ENCODE data around the gene LTC4S.

The LTC4S gene

GRCh38 chr5:179815491-179816249 is 21.9 kb downstream of the LTC4S start:
- in situ Hi-C loops (cut with HindIII; ENCODE audit: low pct_ligation_motif_present, low sequenced_read_pairs) = no loop called here
- TF ChIP-seq CTCF (IDR thresholded peaks at IDR 0.05; ENCODE audit: low read depth, low read length, missing control alignments) = no peak
- Histone ChIP-seq H3K27me3 (replicated peaks) (no peaks in the 10 kb centered on the region), H3K36me3 (replicated peaks) (peaks cover 6% of the 10 kb centered on the region), H3K4me3 (ENCODE audit: low read depth, low read length) (no peak overlapping the region), H3K27ac (no peak overlapping the region)
- DNase-seq = no peak

- TF ChIP-seq CTCF (IDR thresholded peaks at IDR 0.05; ENCODE audit: low read depth, low read length, missing control alignments) = no peak
- H3K27ac ChIP-seq = no peak overlapping the region
- peaks cover 5% of the 10 kb centered on the region for H3K36me3 ChIP-seq (replicated peaks)
- H3K4me3 ChIP-seq (ENCODE audit: low read depth, low read length) = peak overlapping the region; percentile 45
- in situ Hi-C loops (cut with HindIII; ENCODE audit: low pct_ligation_motif_present, low sequenced_read_pairs) = no loop called here
- DNase-seq = no peak
- H3K27me3 ChIP-seq (replicated peaks) = no peaks in the 10 kb centered on the region
These were observed 22.6 kb downstream of the LTC4S start for GRCh38 chr5:179816401-179816795.

- in situ Hi-C loops (cut with HindIII; ENCODE audit: low pct_ligation_motif_present, low sequenced_read_pairs) = no loop called here
- TF ChIP-seq CTCF (IDR thresholded peaks at IDR 0.05; ENCODE audit: low read depth, low read length, missing control alignments) = no peak
- Histone ChIP-seq H3K27me3 (replicated peaks) (no peaks in the 10 kb centered on the region), H3K27ac (no peak overlapping the region), H3K4me3 (ENCODE audit: low read depth, low read length) (peak overlapping the region; percentile 45), H3K36me3 (replicated peaks) (peaks cover 2% of the 10 kb centered on the region)
- no peak for DNase-seq
These were observed 23.1 kb downstream of the LTC4S start for GRCh38 chr5:179816796-179817469.

GRCh38 chr5:179817470-179817840 is 23.7 kb downstream of the LTC4S start:
- no peak overlapping the region for H3K27ac ChIP-seq

GRCh38 chr5:179817890-179818745 is 24.3 kb downstream of the LTC4S start:
- no peak overlapping the region for H3K4me3 ChIP-seq (ENCODE audit: low read depth, low read length)
- peak overlapping the region; percentile 88 for H3K27ac ChIP-seq
- no peak for DNase-seq
- in situ Hi-C loops (cut with HindIII; ENCODE audit: low pct_ligation_motif_present, low sequenced_read_pairs) = no loop called here
- H3K36me3 ChIP-seq (replicated peaks) = peaks cover 10% of the 10 kb centered on the region
- no peaks in the 10 kb centered on the region for H3K27me3 ChIP-seq (replicated peaks)
- no peak for TF ChIP-seq CTCF (IDR thresholded peaks at IDR 0.05; ENCODE audit: low read depth, low read length, missing control alignments)

More at GRCh38 chr5:179817470-179817840, 23.7 kb downstream of the LTC4S start:
- H3K4me3 ChIP-seq (ENCODE audit: low read depth, low read length) = peak overlapping the region; percentile 45
- H3K27me3 ChIP-seq (replicated peaks) = no peaks in the 10 kb centered on the region
- DNase-seq = no peak
- in situ Hi-C loops (cut with HindIII; ENCODE audit: low pct_ligation_motif_present, low sequenced_read_pairs) = no loop called here
- TF ChIP-seq CTCF (IDR thresholded peaks at IDR 0.05; ENCODE audit: low read depth, low read length, missing control alignments) = no peak
- peaks cover 3% of the 10 kb centered on the region for H3K36me3 ChIP-seq (replicated peaks)
